CD4-positive, alpha-beta T cell treated with Interleukin-17A for 1 hour (primary cell): ENCODE data around the gene ING5.

ENCODE experiments used
- DNase-seq: peaks from one replicate; pipeline ENCODE4 v3.0.0-alpha.2; 2020

The ING5 gene

GRCh38 chr2:241763551-241764274, 61.9 kb downstream of the ING5 start:
- DNase-seq: peak; percentile 53

GRCh38 chr2:241764275-241765241, 62.7 kb downstream of the ING5 start:
- DNase-seq: peak; percentile 33

GRCh38 chr2:241767464-241768250, 65.8 kb downstream of the ING5 start:
- DNase-seq: no peak

- no peak for DNase-seq
Observed at GRCh38 chr2:241768251-241768711, 66.4 kb downstream of the ING5 start.

GRCh38 chr2:241768850-241769249, 67.0 kb downstream of the ING5 start:
- no peak for DNase-seq

GRCh38 chr2:241769819-241770184, 68.0 kb downstream of the ING5 start:
- no peak for DNase-seq

- DNase-seq: no peak
Observed at GRCh38 chr2:241770185-241770935, 68.5 kb downstream of the ING5 start.

GRCh38 chr2:241770936-241771285, 69.1 kb downstream of the ING5 start:
- DNase-seq: no peak

GRCh38 chr2:241771286-241772062, 69.6 kb downstream of the ING5 start:
- no peak for DNase-seq

- DNase-seq: peak; percentile 67
Observed at GRCh38 chr2:241772063-241772499, 70.2 kb downstream of the ING5 start.

- no peak for DNase-seq
Observed at GRCh38 chr2:241773511-241774418, 71.9 kb downstream of the ING5 start.

- no peak for DNase-seq
Observed at GRCh38 chr2:241774419-241775222, 72.8 kb downstream of the ING5 start.

GRCh38 chr2:241775223-241776177, 73.7 kb downstream of the ING5 start:
- no peak for DNase-seq

- no peak for DNase-seq
Observed at GRCh38 chr2:241776336-241777169, 74.7 kb downstream of the ING5 start, which contains the start of gene GAL3ST2. Gene GAL3ST2, plus strand, starts transcription at chr2:241776822. Its CDS starts 134 bp downstream, at chr2:241776956.

- DNase-seq: no peak
Observed at GRCh38 chr2:241777170-241777685, 75.4 kb downstream of the ING5 start.

GRCh38 chr2:241777686-241778627, 76.1 kb downstream of the ING5 start:
- DNase-seq: no peak
